AG09309 (cell line): ENCODE results near the gene FGF11.

Experiments used
- DNase-seq: peaks from one replicate; pipeline ENCODE4 v3.0.0-alpha.2; 2010; ENCODE audit warnings: low read depth
- H3K4me3 ChIP-seq: 2 replicates; pipeline ENCODE4 v1.5.1; 2011; ENCODE audit warnings: mild to moderate bottlenecking, low read depth, low read length, moderate library complexity; ENCODE audit not compliant: control insufficient read depth
- CTCF ChIP-seq: IDR thresholded peaks from 2 replicates; pipeline ENCODE4 v1.5.1; 2011; ENCODE audit warnings: mild to moderate bottlenecking, low read depth, low read length, inconsistent platforms; ENCODE audit not compliant: insufficient read depth, control insufficient read depth; ENCODE audit errors: missing control alignments

The FGF11 gene

GRCh38 chr17:7439462-7440112, at the start of gene FGF11:
Gene FGF11, plus strand, starts transcription at chr17:7439512. Its CDS starts 109 bp downstream, at chr17:7439621.
- no peak for DNase-seq
- H3K4me3 ChIP-seq = peak within 1 kb of the TSS; percentile 45
- no peak for TF ChIP-seq CTCF

- H3K4me3 ChIP-seq = no peak overlapping the region
- DNase-seq = no peak
- no peak for TF ChIP-seq CTCF
Measured at GRCh38 chr17:7389924-7390910, 49.1 kb upstream of the FGF11 start.

GRCh38 chr17:7391307-7391706, 48.0 kb upstream of the FGF11 start:
- DNase-seq = no peak
- TF ChIP-seq CTCF = no peak
- no peak overlapping the region for H3K4me3 ChIP-seq

GRCh38 chr17:7392696-7393612, 46.4 kb upstream of the FGF11 start:
- no peak for TF ChIP-seq CTCF
- H3K4me3 ChIP-seq = peak overlapping the region; percentile 78
- no peak for DNase-seq

- TF ChIP-seq CTCF = peak; percentile 31
- DNase-seq = no peak
- H3K4me3 ChIP-seq = peak overlapping the region; percentile 78
Measured at GRCh38 chr17:7393613-7394451, 45.5 kb upstream of the FGF11 start.
